GM12878 (cell line): ENCODE results near the gene HERC4. TPM values are rescaled to one million over a fixed set of nuclear protein-coding genes. Genes with fewer than 3 reads are reported as not detected.

Source experiments
- ATAC-seq: fragments of 200-7000 bp; cut with Tn5 transposase; 3 replicates; pipeline ENCODE4 v1.9.1; 2020; ENCODE audit warnings: mild to moderate bottlenecking, moderate library complexity
- BruUV-seq: library from RNA; stranded (reverse); fragments of 400-500 nt; replicated peaks from 2 replicates; lab custom pipeline; 2021; lab: Mats Ljungman, UMichigan
- CTCF ChIA-PET: fragments of 300-600 bp; sonication (Branson Sonifier 250); formaldehyde crosslinking; extraction: SDS; loops from one replicate; lab custom pipeline; 2021; ENCODE audit warnings: inconsistent platforms; lab: Yijun Ruan, JAX
- POLR2A ChIA-PET: fragments of 350-600 bp; formaldehyde crosslinking; extraction: SDS; loops from one replicate; lab custom pipeline; 2021; ENCODE audit warnings: inconsistent platforms; lab: Charles Lee
- RAD21 ChIA-PET: fragments of 300-600 bp; sonication (Branson Sonifier 250); formaldehyde crosslinking; loops from one replicate; lab custom pipeline; 2023; ENCODE audit warnings: antibody characterized with exemption; ENCODE audit not compliant: unreplicated experiment; lab: Charles Lee
- SMC1A ChIA-PET: fragments of 300-600 bp; sonication (Branson Sonifier 250); formaldehyde crosslinking; loops from one replicate; lab custom pipeline; 2023; ENCODE audit not compliant: unreplicated experiment, uncharacterized antibody; lab: Charles Lee
- DNase-seq: peaks from one replicate; pipeline ENCODE4 v3.0.0-alpha.2; 2011; ENCODE audit warnings: low read depth, low spot score
- FAIRE-seq: peaks from 3 replicates; lab custom pipeline; 2011; peaks lifted over from hg19 to GRCh38; lab: Jason Lieb, UNC
- H2AFZ ChIP-seq: 2 replicates; pipeline ENCODE4 v1.6.0; 2011; ENCODE audit warnings: low read depth, low read length, control low read depth; ENCODE audit not compliant: control insufficient read depth
- H3K27ac ChIP-seq: 2 replicates; pipeline ENCODE4 v1.5.1; 2011; ENCODE audit warnings: control low read depth; ENCODE audit not compliant: control insufficient read depth, insufficient read depth
- H3K27me3 ChIP-seq, 2 experiments: replicated peaks in 1 of 2; 2 replicates each; pipeline versions ENCODE4 v1.6.0 to v1.6.1; 2011; ENCODE audit warnings: low read length in 1 of 2; ENCODE audit not compliant: control insufficient read depth in 2 of 2, insufficient read depth in 2 of 2
- H3K36me3 ChIP-seq, 2 experiments: 2 replicates each; pipeline ENCODE4 v1.5.1; 2011; ENCODE audit warnings: low read length in 1 of 2; ENCODE audit not compliant: control insufficient read depth in 2 of 2, insufficient read depth in 2 of 2
- H3K4me1 ChIP-seq: 2 replicates; pipeline ENCODE4 v1.6.1; 2011; ENCODE audit warnings: mild to moderate bottlenecking, low read length, moderate library complexity, mixed read lengths; ENCODE audit not compliant: control insufficient read depth, insufficient read depth
- H3K4me2 ChIP-seq: 2 replicates; pipeline ENCODE4 v1.6.0; 2011; ENCODE audit warnings: control low read depth; ENCODE audit not compliant: control insufficient read depth, insufficient read depth
- H3K4me3 ChIP-seq: fragments of 200-600 bp; sonication (generic); 2 replicates; pipeline ENCODE4 v1.5.1; 2016
- H3K79me2 ChIP-seq: 2 replicates; pipeline ENCODE4 v1.6.0; 2011; ENCODE audit warnings: low read length; ENCODE audit not compliant: control insufficient read depth, insufficient read depth
- H3K9ac ChIP-seq: 2 replicates; pipeline ENCODE4 v1.8.0; 2011; ENCODE audit warnings: low read length, control low read depth, mixed read lengths; ENCODE audit not compliant: control insufficient read depth, insufficient read depth
- H3K9me3 ChIP-seq: replicated peaks from 3 replicates; pipeline ENCODE4 v1.5.1; 2011; ENCODE audit warnings: mild to moderate bottlenecking, low read length; ENCODE audit not compliant: control insufficient read depth, insufficient read depth
- H4K20me1 ChIP-seq: 2 replicates; pipeline ENCODE4 v1.6.0; 2011; ENCODE audit not compliant: control insufficient read depth, insufficient read depth
- ASH2L ChIP-seq: fragments of 300-600, 200-600 bp; sonication (generic); IDR thresholded peaks from 2 replicates; pipeline ENCODE4 v1.6.1; 2017; ENCODE audit warnings: low read depth, mild to moderate bottlenecking, borderline replicate concordance
- CHD1 ChIP-seq: IDR thresholded peaks from 2 replicates; pipeline ENCODE4 v1.6.1; 2012; ENCODE audit warnings: low read depth, low read length, improper control_type of control experiment
- CHD4 ChIP-seq: fragments of 200-600 bp; sonication (generic); IDR thresholded peaks from 2 replicates; pipeline ENCODE4 v1.6.1; 2016; ENCODE audit warnings: mild to moderate bottlenecking
- CREM ChIP-seq: IDR thresholded peaks from 2 replicates; pipeline ENCODE4 v1.6.1; 2014; ENCODE audit warnings: antibody characterized with exemption, low read depth
- MTA3 ChIP-seq: IDR thresholded peaks from 2 replicates; pipeline ENCODE4 v1.6.1; 2012; ENCODE audit warnings: low read length, inconsistent platforms, borderline replicate concordance
- NFIC ChIP-seq: IDR thresholded peaks from 2 replicates; pipeline ENCODE4 v1.6.1; 2012; ENCODE audit warnings: low read depth, mild to moderate bottlenecking, inconsistent platforms, low read length, moderate library complexity
- POLR2AphosphoS5 ChIP-seq: IDR thresholded peaks from 2 replicates; pipeline ENCODE4 v1.6.1; 2011; ENCODE audit warnings: mild to moderate bottlenecking, low read length, inconsistent platforms
- SP1 ChIP-seq: IDR thresholded peaks from one replicate; pipeline ENCODE4 v1.6.1; 2011; ENCODE audit warnings: low read depth, low read length
- ZNF274 ChIP-seq: IDR thresholded peaks from one replicate; pipeline ENCODE4 v1.8.0; 2011; ENCODE audit not compliant: insufficient read length, insufficient read depth
- ZNF384 ChIP-seq: IDR thresholded peaks from 2 replicates; pipeline ENCODE4 v1.6.1; 2012; ENCODE audit warnings: low read depth, mild to moderate bottlenecking, low read length, improper control_type of control experiment, borderline replicate concordance
- WGBS: methylation state at CpG from one replicate; pipeline ENCODE4 v1.1.6; 2016; ENCODE audit warnings: low lambda C conversion rate; ENCODE audit not compliant: insufficient replicate concordance, insufficient coverage; ENCODE audit errors: missing lambda C conversion rate; 5-methylcytosine and 5-hydroxymethylcytosine counted together
- in situ Hi-C: fragments of 300-500 bp; cut with MboI; formaldehyde crosslinking; loops from 9 replicates; pipeline ENCODE4 v1.14.3; 2018; ENCODE audit warnings: mixed read lengths
- intact Hi-C: fragments of 100-400 bp; cut with micrococcal nuclease; formaldehyde crosslinking; loops from one replicate; pipeline ENCODE4 v1.14.2; 2022; ENCODE audit not compliant: unreplicated experiment
- polyA plus RNA-seq, 11 experiments: library from polyadenylated mRNA; depleted of rRNA in 4 of 11; unstranded in 6 of 11; stranded (reverse) in 5 of 11; fragments of >200 nt; fragmentation: Nextera tagmentation in 4 of 11; fragmentation: Illumina TruSeq in 1 of 11; extraction: Ambion mirVana in 4 of 11; extraction: Trizol in 1 of 11; gene quantifications; 1 replicate in 1 of 11; 2 replicates in 10 of 11; pipeline versions ENCODE4 v1.2.1 to v1.2.3, GENCODE V29; 2011 to 2016; ENCODE audit warnings: inconsistent platforms in 2 of 11, missing spikeins in 2 of 11, low read depth in 1 of 11
- total RNA-seq, 4 experiments: library from RNA; depleted of rRNA in 3 of 4; stranded (reverse); fragments of >200 nt in 3 of 4; fragmentation: Illumina TruSeq in 1 of 4; extraction: Trizol in 1 of 4; gene quantifications; 2 replicates each; pipeline versions ENCODE4 v1.2.1 to v1.2.3, GENCODE V29; 2013 to 2021
- TF ChIP-seq, protein P1 (sequence below): fragments of 450-650 bp; IDR thresholded peaks from 2 replicates; pipeline ENCODE4 v1.6.1; 2017; ENCODE audit warnings: borderline replicate concordance
- TF ChIP-seq, protein P2 (sequence below): IDR thresholded peaks from 2 replicates; pipeline ENCODE4 v1.6.1; 2011; ENCODE audit warnings: mild to moderate bottlenecking, low read depth, low read length, moderate library complexity; ENCODE audit not compliant: insufficient replicate concordance

HERC4 gene
- total and polyA plus RNA-seq, 10 of the 15 experiments (the other 5 are each of a cell fraction or from before 2014, with no cell fraction given) = 9.7 to 36.8 (median 23.4) TPM

DNA sequence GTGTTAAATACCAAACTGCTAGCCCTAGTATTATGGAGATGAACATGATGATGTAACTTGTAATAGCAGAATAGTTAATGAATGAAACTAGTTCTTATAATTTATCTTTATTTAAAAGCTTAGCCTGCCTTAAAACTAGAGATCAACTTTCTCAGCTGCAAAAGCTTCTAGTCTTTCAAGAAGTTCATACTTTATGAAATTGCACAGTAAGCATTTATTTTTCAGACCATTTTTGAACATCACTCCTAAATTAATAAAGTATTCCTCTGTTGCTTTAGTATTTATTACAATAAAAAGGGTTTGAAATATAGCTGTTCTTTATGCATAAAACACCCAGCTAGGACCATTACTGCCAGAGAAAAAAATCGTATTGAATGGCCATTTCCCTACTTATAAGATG lies 157.4 kb downstream of the HERC4 start:
- FAIRE-seq = no peak
- H3K9ac ChIP-seq = no peak overlapping the region
- in situ Hi-C loops (no loop called here), intact Hi-C loops (no loop called here)
- SMC1A ChIA-PET = interaction anchor here (0.6 to 1.2 kb wide), 3 partner anchors 9 to 136 kb away, joined by 3 to 4 read pairs (median 3); no protein-coding TSS in a partner anchor
- no peaks in the 10 kb centered on the region for H3K27me3 ChIP-seq
- RAD21 ChIA-PET = no interaction called here
- POLR2A ChIA-PET = interaction anchor here (1.1 kb wide), 1 partner anchor 29 kb away, joined by 3 read pairs; no protein-coding TSS in a partner anchor
- CTCF ChIA-PET = interaction anchor here (1.3 kb wide), 1 partner anchor 32 kb away, joined by 4 read pairs; no protein-coding TSS in a partner anchor
- H3K9me3 ChIP-seq = no peaks in the 10 kb centered on the region
- peaks cover 2 to 11% of the 10 kb centered on the region in 2 experiments for H3K36me3 ChIP-seq
- no TSS peak for BruUV-seq
- no peak for DNase-seq
- no peak overlapping the region for H3K4me3 ChIP-seq
- 38% methylated on average over 1 of the region's 1 CpG for WGBS
- ATAC-seq = no peak
- no peak overlapping the region for H2AFZ ChIP-seq
- H3K4me1 ChIP-seq = no peaks in the 10 kb centered on the region
- TF ChIP-seq, protein P1, sequence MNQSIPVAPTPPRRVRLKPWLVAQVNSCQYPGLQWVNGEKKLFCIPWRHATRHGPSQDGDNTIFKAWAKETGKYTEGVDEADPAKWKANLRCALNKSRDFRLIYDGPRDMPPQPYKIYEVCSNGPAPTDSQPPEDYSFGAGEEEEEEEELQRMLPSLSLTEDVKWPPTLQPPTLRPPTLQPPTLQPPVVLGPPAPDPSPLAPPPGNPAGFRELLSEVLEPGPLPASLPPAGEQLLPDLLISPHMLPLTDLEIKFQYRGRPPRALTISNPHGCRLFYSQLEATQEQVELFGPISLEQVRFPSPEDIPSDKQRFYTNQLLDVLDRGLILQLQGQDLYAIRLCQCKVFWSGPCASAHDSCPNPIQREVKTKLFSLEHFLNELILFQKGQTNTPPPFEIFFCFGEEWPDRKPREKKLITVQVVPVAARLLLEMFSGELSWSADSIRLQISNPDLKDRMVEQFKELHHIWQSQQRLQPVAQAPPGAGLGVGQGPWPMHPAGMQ = no peak
- TF ChIP-seq CHD4 = no peak
- H3K4me2 ChIP-seq = no peak overlapping the region
- H4K20me1 ChIP-seq = no peaks in the 10 kb centered on the region
- H3K79me2 ChIP-seq = no peaks in the 10 kb centered on the region
- no peak overlapping the region for H3K27ac ChIP-seq

DNA sequence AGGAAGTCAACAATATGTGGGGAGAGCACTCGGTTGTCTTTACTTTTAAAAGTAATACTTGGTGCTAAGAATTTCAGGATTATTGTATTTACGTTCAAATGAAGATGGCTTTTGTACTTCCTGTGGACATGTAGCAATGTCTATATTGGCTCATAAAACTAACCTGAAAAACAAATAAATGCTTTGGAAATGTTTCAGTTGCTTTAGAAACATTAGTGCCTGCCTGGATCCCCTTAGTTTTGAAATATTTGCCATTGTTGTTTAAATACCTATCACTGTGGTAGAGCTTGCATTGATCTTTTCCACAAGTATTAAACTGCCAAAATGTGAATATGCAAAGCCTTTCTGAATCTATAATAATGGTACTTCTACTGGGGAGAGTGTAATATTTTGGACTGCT lies 157.9 kb downstream of the HERC4 start:
- no peaks in the 10 kb centered on the region for H3K9me3 ChIP-seq
- no peak overlapping the region for H3K4me3 ChIP-seq
- DNase-seq (no peak), FAIRE-seq (no peak), ATAC-seq (no peak)
- ChIA-PET POLR2A (interaction anchor here (0.6 to 1.1 kb wide), 3 partner anchors 28 to 43 kb away, joined by 3 to 6 read pairs (median 3); no protein-coding TSS in a partner anchor), CTCF (interaction anchor here (0.8 to 1.6 kb wide), 5 partner anchors 32 to 238 kb away, joined by 3 to 4 read pairs (median 3); no protein-coding TSS in a partner anchor), SMC1A (interaction anchor here (0.6 to 1.2 kb wide), 4 partner anchors 10 to 135 kb away, joined by 3 to 4 read pairs (median 3); no protein-coding TSS in a partner anchor)
- no peak overlapping the region for H3K4me2 ChIP-seq
- no peaks in the 10 kb centered on the region for H3K27me3 ChIP-seq
- BruUV-seq = no TSS peak
- H3K36me3 ChIP-seq = peaks cover 2 to 16% of the 10 kb centered on the region in 2 experiments
- no peak overlapping the region for H2AFZ ChIP-seq
- H3K4me1 ChIP-seq = no peaks in the 10 kb centered on the region
- intact Hi-C loops = no loop called here
- H3K9ac ChIP-seq = no peak overlapping the region
- in situ Hi-C loops = no loop called here
- no peaks in the 10 kb centered on the region for H3K79me2 ChIP-seq
- TF ChIP-seq, protein P2, sequence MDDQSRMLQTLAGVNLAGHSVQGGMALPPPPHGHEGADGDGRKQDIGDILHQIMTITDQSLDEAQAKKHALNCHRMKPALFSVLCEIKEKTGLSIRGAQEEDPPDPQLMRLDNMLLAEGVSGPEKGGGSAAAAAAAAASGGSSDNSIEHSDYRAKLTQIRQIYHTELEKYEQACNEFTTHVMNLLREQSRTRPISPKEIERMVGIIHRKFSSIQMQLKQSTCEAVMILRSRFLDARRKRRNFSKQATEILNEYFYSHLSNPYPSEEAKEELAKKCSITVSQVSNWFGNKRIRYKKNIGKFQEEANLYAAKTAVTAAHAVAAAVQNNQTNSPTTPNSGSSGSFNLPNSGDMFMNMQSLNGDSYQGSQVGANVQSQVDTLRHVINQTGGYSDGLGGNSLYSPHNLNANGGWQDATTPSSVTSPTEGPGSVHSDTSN = no peak
- no peak for TF ChIP-seq MTA3
- no peak for TF ChIP-seq ZNF384
- TF ChIP-seq POLR2AphosphoS5 = no peak
- TF ChIP-seq CHD1 = no peak
- no peak for TF ChIP-seq CREM
- TF ChIP-seq SP1 = no peak
- no peak for TF ChIP-seq ASH2L
- no peak for TF ChIP-seq NFIC
- no peak for TF ChIP-seq ZNF274
- TF ChIP-seq, all 136 proteins: peak for 0
- Histone ChIP-seq H3K27ac (no peak overlapping the region), H4K20me1 (no peaks in the 10 kb centered on the region)
- WGBS = 94% methylated on average over 2 of the region's 2 CpGs
- RAD21 ChIA-PET = interaction anchor here (0.6 kb wide), 1 partner anchor 135 kb away, joined by 3 read pairs; no protein-coding TSS in a partner anchor
